GM23338 (cell line): ENCODE data around the gene SLIRP. TPM values are rescaled to one million over a fixed set of nuclear protein-coding genes. Genes with fewer than 3 reads are reported as not detected.

Experiments
- ATAC-seq: fragments of 200-7000 bp; cut with Tn5 transposase; 3 replicates; pipeline ENCODE4 v1.9.1; 2020
- DNase-seq: peaks from one replicate; pipeline ENCODE4 v3.0.0-alpha.2; 2015; ENCODE audit warnings: low spot score
- H2AFZ ChIP-seq: fragments of 200-600 bp; sonication (generic); 2 replicates; pipeline ENCODE4 v1.8.0; 2016; ENCODE audit warnings: antibody characterized with exemption, mild to moderate bottlenecking, moderate library complexity
- H3F3A ChIP-seq: fragments of 200-600 bp; sonication (generic); replicated peaks from 2 replicates; pipeline ENCODE4 v1.8.0; 2017; ENCODE audit warnings: antibody characterized with exemption, mixed run types, low read depth
- H3K27ac ChIP-seq: fragments of 200-600 bp; sonication (generic); 2 replicates; pipeline ENCODE4 v1.6.1; 2016; ENCODE audit warnings: low read depth
- H3K27me3 ChIP-seq: fragments of 200-600 bp; sonication (generic); 2 replicates; pipeline ENCODE4 v1.8.0; 2016; ENCODE audit warnings: mild to moderate bottlenecking, mixed run types, moderate library complexity; ENCODE audit not compliant: insufficient read depth
- H3K36me3 ChIP-seq: fragments of 200-600 bp; sonication (generic); 2 replicates; pipeline ENCODE4 v1.8.0; 2016; ENCODE audit warnings: mild to moderate bottlenecking; ENCODE audit not compliant: insufficient read depth
- H3K4me1 ChIP-seq: fragments of 200-600 bp; sonication (generic); 2 replicates; pipeline ENCODE4 v1.8.0; 2016; ENCODE audit warnings: mild to moderate bottlenecking, moderate library complexity; ENCODE audit not compliant: insufficient read depth
- H3K4me2 ChIP-seq: fragments of 200-600 bp; sonication (generic); 2 replicates; pipeline ENCODE4 v1.7.1; 2017; ENCODE audit warnings: mixed run types
- H3K4me3 ChIP-seq: fragments of 200-600 bp; sonication (generic); 2 replicates; pipeline ENCODE4 v1.6.1; 2016; ENCODE audit warnings: mixed run types
- H3K79me2 ChIP-seq: fragments of 200-600 bp; sonication (generic); replicated peaks from 2 replicates; pipeline ENCODE4 v1.8.0; 2017; ENCODE audit warnings: mild to moderate bottlenecking; ENCODE audit not compliant: insufficient read depth
- H3K9me2 ChIP-seq: fragments of 200-600 bp; sonication (generic); 2 replicates; pipeline ENCODE4 v1.8.0; 2017; ENCODE audit not compliant: insufficient read depth
- H4K20me1 ChIP-seq: fragments of 200-600 bp; sonication (generic); replicated peaks from 2 replicates; pipeline ENCODE4 v1.8.0; 2017; ENCODE audit warnings: mild to moderate bottlenecking; ENCODE audit not compliant: insufficient read depth
- H3K27ac Mint-ChIP-seq: 2 replicates; pipeline ENCODE4 v1.8.0; 2020; ENCODE audit warnings: inconsistent platforms, mild to moderate bottlenecking, moderate library complexity, mixed read lengths
- H3K27me3 Mint-ChIP-seq: 3 replicates; pipeline ENCODE4 v1.8.0; 2022; ENCODE audit warnings: low read depth, mild to moderate bottlenecking, moderate library complexity, mixed read lengths, inconsistent platforms; ENCODE audit not compliant: insufficient read depth, poor library complexity
- H3K36me3 Mint-ChIP-seq: 3 replicates; pipeline ENCODE4 v1.8.0; 2021; ENCODE audit warnings: low read depth, mild to moderate bottlenecking, inconsistent platforms, moderate library complexity, mixed read lengths
- H3K4me1 Mint-ChIP-seq: 3 replicates; pipeline ENCODE4 v1.8.0; 2020; ENCODE audit warnings: mild to moderate bottlenecking, inconsistent platforms, mixed read lengths
- H3K4me3 Mint-ChIP-seq: 3 replicates; pipeline ENCODE4 v1.8.0; 2021; ENCODE audit warnings: moderate library complexity, mild to moderate bottlenecking, inconsistent platforms, mixed read lengths
- H3K9me3 Mint-ChIP-seq: 3 replicates; pipeline ENCODE4 v1.8.0; 2020; ENCODE audit warnings: moderate library complexity, mild to moderate bottlenecking, inconsistent platforms, mixed read lengths
- EZH2 ChIP-seq: fragments of 200-600 bp; sonication (generic); IDR thresholded peaks from one replicate; pipeline ENCODE4 v1.8.0; 2017; ENCODE audit warnings: antibody characterized with exemption, mild to moderate bottlenecking, low read depth; ENCODE audit not compliant: unreplicated experiment
- EZH2phosphoT487 ChIP-seq: fragments of 200-600 bp; sonication (generic); IDR thresholded peaks from one replicate; pipeline ENCODE4 v1.8.1; 2018; ENCODE audit warnings: antibody characterized with exemption; ENCODE audit not compliant: unreplicated experiment
- polyA plus RNA-seq: library from polyadenylated mRNA; unstranded; fragments of >200 nt; fragmentation: Nextera tagmentation; extraction: Ambion mirVana; gene quantifications from 2 replicates; pipeline ENCODE4 v1.2.1, GENCODE V29; 2016
- total RNA-seq: library from RNA; depleted of rRNA; stranded (reverse); fragments of >200 nt; shearing (Covaris generic); gene quantifications from 2 replicates; pipeline ENCODE4 v1.2.3, GENCODE V29; 2014
- TF ChIP-seq, protein P1 (sequence below): fragments of 250-450 bp; sonication (Bioruptor Pico); IDR thresholded peaks from 2 replicates; pipeline ENCODE4 v1.5.0; 2020; ENCODE audit warnings: mild to moderate bottlenecking, moderate library complexity
- TF ChIP-seq, protein P2 (sequence below), 2 experiments: fragments of 200-600 bp in 1 of 2; sonication (generic) in 1 of 2; conservative IDR thresholded peaks; 2 replicates each; pipeline versions ENCODE4 v1.5.1 to v1.6.1; 2016 to 2017; ENCODE audit warnings: antibody characterized with exemption in 2 of 2, low read depth in 2 of 2, mild to moderate bottlenecking in 2 of 2, moderate library complexity in 1 of 2

Gene SLIRP
- total and polyA plus RNA-seq, 2 experiments from 2014 or later, result 240 to 2,291 TPM

DNA sequence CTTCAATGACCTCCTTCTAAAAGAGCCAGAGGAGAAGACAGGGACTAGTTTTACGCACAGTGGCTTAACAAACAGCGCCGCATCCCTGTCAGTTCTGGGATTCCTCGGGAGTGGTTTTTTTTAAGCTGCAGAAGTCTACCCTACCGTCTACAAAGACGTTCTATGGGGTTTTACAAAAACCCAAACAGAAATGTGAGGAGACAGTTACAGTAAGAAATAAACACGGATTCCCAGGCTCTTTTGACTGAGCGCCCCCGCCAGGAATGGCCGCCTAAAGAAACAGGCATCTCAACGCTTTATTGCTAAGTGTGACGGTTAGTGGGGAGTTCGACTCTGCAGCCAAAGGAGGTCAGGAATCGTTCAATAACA lies 564 bp upstream of the SLIRP start:
- Mint-ChIP-seq H3K9me3 (no peaks in the 10 kb centered on the region), H3K27ac (peak overlapping the region; percentile 90), H3K36me3 (peaks cover 46% of the 10 kb centered on the region), H3K27me3 (peaks cover 4% of the 10 kb centered on the region), H3K4me1 (peaks cover 15% of the 10 kb centered on the region; the same call in 2 of the 3 replicates), H3K4me3 (peak overlapping the region; percentile 98)
- Histone ChIP-seq H2AFZ (peak overlapping the region; percentile 60), H3K4me1 (peaks cover 6% of the 10 kb centered on the region), H3K27me3 (no peaks in the 10 kb centered on the region), H3K4me2 (peak overlapping the region; percentile 84), H4K20me1 (peaks cover 34% of the 10 kb centered on the region), H3K79me2 (peaks cover 85% of the 10 kb centered on the region), H3K27ac (peak overlapping the region; percentile 68), H3K4me3 (peak overlapping the region; percentile 85), H3F3A (peaks cover 6% of the 10 kb centered on the region; the same call in 1 of the 2 replicates), H3K36me3 (peaks cover 36% of the 10 kb centered on the region), H3K9me2 (no peaks in the 10 kb centered on the region)
- TF ChIP-seq, protein P1, sequence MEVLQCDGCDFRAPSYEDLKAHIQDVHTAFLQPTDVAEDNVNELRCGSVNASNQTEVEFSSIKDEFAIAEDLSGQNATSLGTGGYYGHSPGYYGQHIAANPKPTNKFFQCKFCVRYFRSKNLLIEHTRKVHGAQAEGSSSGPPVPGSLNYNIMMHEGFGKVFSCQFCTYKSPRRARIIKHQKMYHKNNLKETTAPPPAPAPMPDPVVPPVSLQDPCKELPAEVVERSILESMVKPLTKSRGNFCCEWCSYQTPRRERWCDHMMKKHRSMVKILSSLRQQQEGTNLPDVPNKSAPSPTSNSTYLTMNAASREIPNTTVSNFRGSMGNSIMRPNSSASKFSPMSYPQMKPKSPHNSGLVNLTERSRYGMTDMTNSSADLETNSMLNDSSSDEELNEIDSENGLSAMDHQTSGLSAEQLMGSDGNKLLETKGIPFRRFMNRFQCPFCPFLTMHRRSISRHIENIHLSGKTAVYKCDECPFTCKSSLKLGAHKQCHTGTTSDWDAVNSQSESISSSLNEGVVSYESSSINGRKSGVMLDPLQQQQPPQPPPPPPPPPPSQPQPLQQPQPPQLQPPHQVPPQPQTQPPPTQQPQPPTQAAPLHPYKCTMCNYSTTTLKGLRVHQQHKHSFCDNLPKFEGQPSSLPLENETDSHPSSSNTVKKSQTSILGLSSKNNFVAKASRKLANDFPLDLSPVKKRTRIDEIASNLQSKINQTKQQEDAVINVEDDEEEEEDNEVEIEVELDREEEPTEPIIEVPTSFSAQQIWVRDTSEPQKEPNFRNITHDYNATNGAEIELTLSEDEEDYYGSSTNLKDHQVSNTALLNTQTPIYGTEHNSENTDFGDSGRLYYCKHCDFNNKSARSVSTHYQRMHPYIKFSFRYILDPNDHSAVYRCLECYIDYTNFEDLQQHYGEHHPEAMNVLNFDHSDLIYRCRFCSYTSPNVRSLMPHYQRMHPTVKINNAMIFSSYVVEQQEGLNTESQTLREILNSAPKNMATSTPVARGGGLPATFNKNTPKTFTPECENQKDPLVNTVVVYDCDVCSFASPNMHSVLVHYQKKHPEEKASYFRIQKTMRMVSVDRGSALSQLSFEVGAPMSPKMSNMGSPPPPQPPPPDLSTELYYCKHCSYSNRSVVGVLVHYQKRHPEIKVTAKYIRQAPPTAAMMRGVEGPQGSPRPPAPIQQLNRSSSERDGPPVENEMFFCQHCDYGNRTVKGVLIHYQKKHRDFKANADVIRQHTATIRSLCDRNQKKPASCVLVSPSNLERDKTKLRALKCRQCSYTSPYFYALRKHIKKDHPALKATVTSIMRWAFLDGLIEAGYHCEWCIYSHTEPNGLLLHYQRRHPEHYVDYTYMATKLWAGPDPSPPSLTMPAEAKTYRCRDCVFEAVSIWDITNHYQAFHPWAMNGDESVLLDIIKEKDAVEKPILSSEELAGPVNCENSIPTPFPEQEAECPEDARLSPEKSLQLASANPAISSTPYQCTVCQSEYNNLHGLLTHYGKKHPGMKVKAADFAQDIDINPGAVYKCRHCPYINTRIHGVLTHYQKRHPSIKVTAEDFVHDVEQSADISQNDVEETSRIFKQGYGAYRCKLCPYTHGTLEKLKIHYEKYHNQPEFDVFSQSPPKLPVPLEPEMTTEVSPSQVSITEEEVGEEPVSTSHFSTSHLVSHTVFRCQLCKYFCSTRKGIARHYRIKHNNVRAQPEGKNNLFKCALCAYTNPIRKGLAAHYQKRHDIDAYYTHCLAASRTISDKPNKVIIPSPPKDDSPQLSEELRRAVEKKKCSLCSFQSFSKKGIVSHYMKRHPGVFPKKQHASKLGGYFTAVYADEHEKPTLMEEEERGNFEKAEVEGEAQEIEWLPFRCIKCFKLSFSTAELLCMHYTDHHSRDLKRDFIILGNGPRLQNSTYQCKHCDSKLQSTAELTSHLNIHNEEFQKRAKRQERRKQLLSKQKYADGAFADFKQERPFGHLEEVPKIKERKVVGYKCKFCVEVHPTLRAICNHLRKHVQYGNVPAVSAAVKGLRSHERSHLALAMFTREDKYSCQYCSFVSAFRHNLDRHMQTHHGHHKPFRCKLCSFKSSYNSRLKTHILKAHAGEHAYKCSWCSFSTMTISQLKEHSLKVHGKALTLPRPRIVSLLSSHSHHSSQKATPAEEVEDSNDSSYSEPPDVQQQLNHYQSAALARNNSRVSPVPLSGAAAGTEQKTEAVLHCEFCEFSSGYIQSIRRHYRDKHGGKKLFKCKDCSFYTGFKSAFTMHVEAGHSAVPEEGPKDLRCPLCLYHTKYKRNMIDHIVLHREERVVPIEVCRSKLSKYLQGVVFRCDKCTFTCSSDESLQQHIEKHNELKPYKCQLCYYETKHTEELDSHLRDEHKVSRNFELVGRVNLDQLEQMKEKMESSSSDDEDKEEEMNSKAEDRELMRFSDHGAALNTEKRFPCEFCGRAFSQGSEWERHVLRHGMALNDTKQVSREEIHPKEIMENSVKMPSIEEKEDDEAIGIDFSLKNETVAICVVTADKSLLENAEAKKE, result no peak
- no peak for TF ChIP-seq EZH2
- TF ChIP-seq EZH2phosphoT487, result no peak
- TF ChIP-seq, protein P2, sequence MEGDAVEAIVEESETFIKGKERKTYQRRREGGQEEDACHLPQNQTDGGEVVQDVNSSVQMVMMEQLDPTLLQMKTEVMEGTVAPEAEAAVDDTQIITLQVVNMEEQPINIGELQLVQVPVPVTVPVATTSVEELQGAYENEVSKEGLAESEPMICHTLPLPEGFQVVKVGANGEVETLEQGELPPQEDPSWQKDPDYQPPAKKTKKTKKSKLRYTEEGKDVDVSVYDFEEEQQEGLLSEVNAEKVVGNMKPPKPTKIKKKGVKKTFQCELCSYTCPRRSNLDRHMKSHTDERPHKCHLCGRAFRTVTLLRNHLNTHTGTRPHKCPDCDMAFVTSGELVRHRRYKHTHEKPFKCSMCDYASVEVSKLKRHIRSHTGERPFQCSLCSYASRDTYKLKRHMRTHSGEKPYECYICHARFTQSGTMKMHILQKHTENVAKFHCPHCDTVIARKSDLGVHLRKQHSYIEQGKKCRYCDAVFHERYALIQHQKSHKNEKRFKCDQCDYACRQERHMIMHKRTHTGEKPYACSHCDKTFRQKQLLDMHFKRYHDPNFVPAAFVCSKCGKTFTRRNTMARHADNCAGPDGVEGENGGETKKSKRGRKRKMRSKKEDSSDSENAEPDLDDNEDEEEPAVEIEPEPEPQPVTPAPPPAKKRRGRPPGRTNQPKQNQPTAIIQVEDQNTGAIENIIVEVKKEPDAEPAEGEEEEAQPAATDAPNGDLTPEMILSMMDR (conservative IDR thresholded peaks at IDR 0.05; ENCODE audit: low read depth in 2 of 2), result peak; percentile 0 to 35; a peak in 3 of 4 replicates
- ATAC-seq, result peak; percentile 47
- peak; percentile 33 for DNase-seq
